Endothelial cell of umbilical vein (primary cell): ENCODE measurements around the gene H2AZ2.

Source experiments
- CTCF ChIP-seq, 2 donors: IDR thresholded peaks; 1 replicate in 1 of 2; 2 replicates in 1 of 2; pipeline ENCODE4 v1.5.1; 2011; ENCODE audit warnings: low read length in 2 of 2, mild to moderate bottlenecking in 2 of 2, moderate library complexity in 2 of 2, control low read depth in 1 of 2, inconsistent platforms in 1 of 2, low read depth in 1 of 2; ENCODE audit not compliant: insufficient read depth in 1 of 2; ENCODE audit errors: extremely low read depth in 1 of 2
- EZH2 ChIP-seq: IDR thresholded peaks from 2 replicates; pipeline ENCODE4 v1.6.1; 2012; ENCODE audit warnings: borderline replicate concordance, low read depth, mild to moderate bottlenecking, moderate library complexity, low read length, inconsistent platforms; ENCODE audit not compliant: severe bottlenecking
- MAX ChIP-seq: IDR thresholded peaks from 2 replicates; pipeline ENCODE4 v1.6.1; 2011; ENCODE audit not compliant: insufficient read depth, insufficient read length
- MYC ChIP-seq: IDR thresholded peaks from one replicate; pipeline ENCODE4 v1.6.1; 2011; ENCODE audit warnings: mild to moderate bottlenecking, low read depth, low read length
- POLR2A ChIP-seq: IDR thresholded peaks from 2 replicates; pipeline ENCODE4 v1.6.1; 2012; ENCODE audit warnings: low read depth, mild to moderate bottlenecking, control low read depth, low read length
- POLR2AphosphoS5 ChIP-seq: IDR thresholded peaks from 2 replicates; pipeline ENCODE4 v1.6.1; 2012; ENCODE audit warnings: low read depth, mild to moderate bottlenecking, control low read depth, low read length, moderate library complexity; ENCODE audit not compliant: insufficient read depth

GRCh38 chr7:44802418-44803025 is 45.4 kb downstream of the H2AZ2 start:
- TF ChIP-seq CTCF (IDR thresholded peaks at IDR 0.05; ENCODE audit: extremely low read depth in 1 of 2, insufficient read depth in 1 of 2, low read depth in 1 of 2, low read length in 2 of 2): no peak
- no peak for TF ChIP-seq MYC
- TF ChIP-seq POLR2A: peak; percentile 48
- TF ChIP-seq POLR2AphosphoS5: peak; percentile 45
- TF ChIP-seq MAX: no peak
- no peak for TF ChIP-seq EZH2
